K562 (cell line): Measurements from ENCODE around the gene PARK7. TPM values are rescaled to one million over a fixed set of nuclear protein-coding genes. Genes with fewer than 3 reads are reported as not detected.

Experiments used
- ATF7 ChIP-seq: fragments of 450-650 bp; IDR thresholded peaks from 2 replicates; pipeline ENCODE4 v1.7.1; 2014; ENCODE audit warnings: mild to moderate bottlenecking, moderate library complexity
- BRD4 ChIP-seq: fragments of 200-600 bp; sonication (generic); IDR thresholded peaks from 2 replicates; pipeline ENCODE4 v1.6.1; 2017; ENCODE audit warnings: inconsistent platforms
- CBX8 ChIP-seq: fragments of 200-600 bp; sonication (generic); IDR thresholded peaks from 2 replicates; pipeline ENCODE4 v1.6.1; 2012; ENCODE audit warnings: borderline replicate concordance, mixed run types, low read depth, mild to moderate bottlenecking, moderate library complexity, mixed read lengths, low read length, control low read depth, inconsistent platforms; ENCODE audit not compliant: poor library complexity, severe bottlenecking; ENCODE audit errors: extremely low read depth
- DMBX1 ChIP-seq: fragments of 250-450 bp; sonication (Bioruptor Pico); IDR thresholded peaks from 2 replicates; pipeline ENCODE4 v1.8.0; 2022; ENCODE audit warnings: inconsistent platforms, mild to moderate bottlenecking, moderate library complexity, borderline replicate concordance
- KLF13 ChIP-seq: fragments of 450-650 bp; IDR thresholded peaks from 2 replicates; pipeline ENCODE4 v1.6.1; 2016; ENCODE audit warnings: missing genetic modification characterization, low read depth, mild to moderate bottlenecking, missing compliant biosample characterization, moderate library complexity, borderline replicate concordance
- POLR2H ChIP-seq: IDR thresholded peaks from 2 replicates; pipeline ENCODE4 v1.6.1; 2016; ENCODE audit warnings: missing genetic modification characterization, low read depth, mild to moderate bottlenecking, control low read depth, missing compliant biosample characterization, moderate library complexity
- RBM34 ChIP-seq: fragments of 200-400 bp; formaldehyde crosslinking; IDR thresholded peaks from 2 replicates; pipeline ENCODE4 v1.6.1; 2018; ENCODE audit warnings: low read length, borderline replicate concordance; ENCODE audit not compliant: insufficient read depth
- SIN3B ChIP-seq: fragments of 450-650 bp; IDR thresholded peaks from 2 replicates; pipeline ENCODE4 v1.6.1; 2017; ENCODE audit warnings: low read depth, mild to moderate bottlenecking, moderate library complexity
- TAF1 ChIP-seq: IDR thresholded peaks from 2 replicates; pipeline ENCODE4 v1.6.1; 2011; ENCODE audit warnings: mild to moderate bottlenecking, low read length, moderate library complexity; ENCODE audit not compliant: insufficient read depth, control insufficient read depth, severe bottlenecking; ENCODE audit errors: extremely low read depth
- ZNF282 ChIP-seq: sonication (generic); formaldehyde crosslinking; IDR thresholded peaks from 2 replicates; pipeline ENCODE4 v1.8.1; 2023; ENCODE audit warnings: missing genetic modification reagents
- polyA plus RNA-seq, 8 experiments: library from polyadenylated mRNA; depleted of rRNA in 4 of 8; stranded (reverse) in 5 of 8; unstranded in 3 of 8; fragments of >200 nt; fragmentation: Nextera tagmentation in 2 of 8; fragmentation: Illumina TruSeq in 1 of 8; extraction: Ambion mirVana in 2 of 8; extraction: Trizol in 1 of 8; gene quantifications; 2 replicates each; pipeline versions ENCODE4 v1.2.1 to v1.2.3, GENCODE V29; 2011 to 2014; ENCODE audit warnings: inconsistent platforms in 1 of 8, missing spikeins in 1 of 8
- total RNA-seq, 7 experiments: library from RNA; depleted of rRNA in 6 of 7; stranded (reverse); fragments of >200 nt in 6 of 7; fragmentation: Illumina TruSeq in 2 of 7; extraction: Trizol in 2 of 7; gene quantifications; 2 replicates each; pipeline versions ENCODE4 v1.2.1 to v1.2.3, GENCODE V29; 2011 to 2021; ENCODE audit warnings: low replicate concordance in 1 of 7
- TF ChIP-seq, protein P1 (sequence below): fragments of 450-650 bp; formaldehyde crosslinking; IDR thresholded peaks from 2 replicates; pipeline ENCODE4 v1.4.0; 2020; ENCODE audit warnings: mild to moderate bottlenecking
- TF ChIP-seq, protein P2 (sequence below): fragments of 450-650 bp; IDR thresholded peaks from 2 replicates; pipeline ENCODE4 v1.6.1; 2016
- TF ChIP-seq, protein P3 (sequence below): fragments of 250-450 bp; sonication (Bioruptor Pico); IDR thresholded peaks from 2 replicates; pipeline ENCODE4 v1.5.0; 2021; ENCODE audit warnings: mild to moderate bottlenecking, borderline replicate concordance
- TF ChIP-seq, protein P4 (sequence below): fragments of 450-650 bp; formaldehyde crosslinking; IDR thresholded peaks from 2 replicates; pipeline ENCODE4 v1.4.0; 2022; ENCODE audit warnings: mild to moderate bottlenecking, moderate library complexity
- TF ChIP-seq, protein P5 (sequence below): fragments of 450-650 bp; IDR thresholded peaks from 2 replicates; pipeline ENCODE4 v1.6.1; 2016; ENCODE audit warnings: missing biosample characterization, missing genetic modification characterization
- TF ChIP-seq, protein P6 (sequence below): sonication (generic); formaldehyde crosslinking; IDR thresholded peaks from 2 replicates; pipeline ENCODE4 v1.8.1; 2022; ENCODE audit warnings: missing genetic modification reagents

Gene PARK7
- total and polyA plus RNA-seq, 9 of the 15 experiments (the other 6 are each of a cell fraction or from before 2014, with no cell fraction given) = 374 to 1,298 (median 484) TPM

DNA sequence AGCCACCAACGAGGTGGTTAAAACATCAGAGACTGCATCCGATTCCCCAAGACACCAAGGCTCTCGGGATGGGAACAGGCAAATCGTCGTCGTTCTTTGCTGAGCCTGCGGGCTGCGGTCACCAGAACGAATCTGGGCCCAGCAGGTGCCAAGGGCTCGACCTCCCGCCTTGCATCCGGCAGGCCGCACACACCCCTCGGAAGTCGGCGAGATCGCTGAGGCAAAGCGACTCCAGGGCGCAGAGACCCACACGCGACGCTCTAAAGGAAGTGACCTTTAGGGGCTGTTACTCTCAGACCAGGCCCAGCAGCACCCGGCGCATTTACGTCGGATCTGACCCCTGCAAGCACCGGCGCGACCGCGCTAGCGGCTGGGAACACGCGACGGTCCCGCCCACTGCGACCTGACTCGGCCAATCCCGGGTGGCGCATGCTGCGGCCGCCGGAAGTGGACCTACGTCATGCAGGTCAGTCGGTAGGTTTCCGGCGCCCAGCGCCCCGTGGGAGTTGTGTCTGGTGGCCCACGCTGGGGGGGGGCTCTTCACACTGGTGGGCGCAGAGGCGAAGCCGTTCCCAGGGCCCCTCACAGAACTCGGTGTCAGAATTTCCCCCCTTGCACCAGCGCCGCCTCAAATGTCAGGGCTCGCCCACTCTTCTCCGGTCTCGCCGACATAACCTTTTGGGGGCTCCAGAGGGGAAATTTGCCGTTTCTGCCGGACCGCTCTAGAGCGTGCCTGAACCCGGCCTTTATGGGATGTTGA lies 7.5 kb upstream of the PARK7 start (continued):
- TF ChIP-seq, protein P1, sequence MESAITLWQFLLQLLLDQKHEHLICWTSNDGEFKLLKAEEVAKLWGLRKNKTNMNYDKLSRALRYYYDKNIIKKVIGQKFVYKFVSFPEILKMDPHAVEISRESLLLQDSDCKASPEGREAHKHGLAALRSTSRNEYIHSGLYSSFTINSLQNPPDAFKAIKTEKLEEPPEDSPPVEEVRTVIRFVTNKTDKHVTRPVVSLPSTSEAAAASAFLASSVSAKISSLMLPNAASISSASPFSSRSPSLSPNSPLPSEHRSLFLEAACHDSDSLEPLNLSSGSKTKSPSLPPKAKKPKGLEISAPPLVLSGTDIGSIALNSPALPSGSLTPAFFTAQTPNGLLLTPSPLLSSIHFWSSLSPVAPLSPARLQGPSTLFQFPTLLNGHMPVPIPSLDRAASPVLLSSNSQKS = no peak
- TF ChIP-seq, protein P2, sequence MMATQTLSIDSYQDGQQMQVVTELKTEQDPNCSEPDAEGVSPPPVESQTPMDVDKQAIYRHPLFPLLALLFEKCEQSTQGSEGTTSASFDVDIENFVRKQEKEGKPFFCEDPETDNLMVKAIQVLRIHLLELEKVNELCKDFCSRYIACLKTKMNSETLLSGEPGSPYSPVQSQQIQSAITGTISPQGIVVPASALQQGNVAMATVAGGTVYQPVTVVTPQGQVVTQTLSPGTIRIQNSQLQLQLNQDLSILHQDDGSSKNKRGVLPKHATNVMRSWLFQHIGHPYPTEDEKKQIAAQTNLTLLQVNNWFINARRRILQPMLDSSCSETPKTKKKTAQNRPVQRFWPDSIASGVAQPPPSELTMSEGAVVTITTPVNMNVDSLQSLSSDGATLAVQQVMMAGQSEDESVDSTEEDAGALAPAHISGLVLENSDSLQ = peak; percentile 54; the same call in 1 of the 2 replicates
- no peak for TF ChIP-seq BRD4
- peak; percentile 79 for TF ChIP-seq SIN3B
- TF ChIP-seq, protein P3, sequence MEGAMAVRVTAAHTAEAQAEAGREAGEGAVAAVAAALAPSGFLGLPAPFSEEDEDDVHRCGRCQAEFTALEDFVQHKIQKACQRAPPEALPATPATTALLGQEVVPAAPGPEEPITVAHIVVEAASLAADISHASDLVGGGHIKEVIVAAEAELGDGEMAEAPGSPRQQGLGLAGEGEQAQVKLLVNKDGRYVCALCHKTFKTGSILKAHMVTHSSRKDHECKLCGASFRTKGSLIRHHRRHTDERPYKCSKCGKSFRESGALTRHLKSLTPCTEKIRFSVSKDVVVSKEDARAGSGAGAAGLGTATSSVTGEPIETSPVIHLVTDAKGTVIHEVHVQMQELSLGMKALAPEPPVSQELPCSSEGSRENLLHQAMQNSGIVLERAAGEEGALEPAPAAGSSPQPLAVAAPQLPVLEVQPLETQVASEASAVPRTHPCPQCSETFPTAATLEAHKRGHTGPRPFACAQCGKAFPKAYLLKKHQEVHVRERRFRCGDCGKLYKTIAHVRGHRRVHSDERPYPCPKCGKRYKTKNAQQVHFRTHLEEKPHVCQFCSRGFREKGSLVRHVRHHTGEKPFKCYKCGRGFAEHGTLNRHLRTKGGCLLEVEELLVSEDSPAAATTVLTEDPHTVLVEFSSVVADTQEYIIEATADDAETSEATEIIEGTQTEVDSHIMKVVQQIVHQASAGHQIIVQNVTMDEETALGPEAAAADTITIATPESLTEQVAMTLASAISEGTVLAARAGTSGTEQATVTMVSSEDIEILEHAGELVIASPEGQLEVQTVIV = no peak
- no peak for TF ChIP-seq RBM34
- TF ChIP-seq DMBX1 (CRISPR knock-in tag) = peak; percentile 74; the same call in 1 of the 2 replicates
- TF ChIP-seq ATF7 = peak; percentile 94
- TF ChIP-seq, protein P4, sequence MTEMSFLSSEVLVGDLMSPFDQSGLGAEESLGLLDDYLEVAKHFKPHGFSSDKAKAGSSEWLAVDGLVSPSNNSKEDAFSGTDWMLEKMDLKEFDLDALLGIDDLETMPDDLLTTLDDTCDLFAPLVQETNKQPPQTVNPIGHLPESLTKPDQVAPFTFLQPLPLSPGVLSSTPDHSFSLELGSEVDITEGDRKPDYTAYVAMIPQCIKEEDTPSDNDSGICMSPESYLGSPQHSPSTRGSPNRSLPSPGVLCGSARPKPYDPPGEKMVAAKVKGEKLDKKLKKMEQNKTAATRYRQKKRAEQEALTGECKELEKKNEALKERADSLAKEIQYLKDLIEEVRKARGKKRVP (CRISPR knock-in tag) = 0 out of 2 replicates have a peak, but pooled peaks have one; percentile 41
- TF ChIP-seq, protein P5, sequence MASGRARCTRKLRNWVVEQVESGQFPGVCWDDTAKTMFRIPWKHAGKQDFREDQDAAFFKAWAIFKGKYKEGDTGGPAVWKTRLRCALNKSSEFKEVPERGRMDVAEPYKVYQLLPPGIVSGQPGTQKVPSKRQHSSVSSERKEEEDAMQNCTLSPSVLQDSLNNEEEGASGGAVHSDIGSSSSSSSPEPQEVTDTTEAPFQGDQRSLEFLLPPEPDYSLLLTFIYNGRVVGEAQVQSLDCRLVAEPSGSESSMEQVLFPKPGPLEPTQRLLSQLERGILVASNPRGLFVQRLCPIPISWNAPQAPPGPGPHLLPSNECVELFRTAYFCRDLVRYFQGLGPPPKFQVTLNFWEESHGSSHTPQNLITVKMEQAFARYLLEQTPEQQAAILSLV (tag) = no peak
- no peak for TF ChIP-seq CBX8
- TF ChIP-seq, protein P6, sequence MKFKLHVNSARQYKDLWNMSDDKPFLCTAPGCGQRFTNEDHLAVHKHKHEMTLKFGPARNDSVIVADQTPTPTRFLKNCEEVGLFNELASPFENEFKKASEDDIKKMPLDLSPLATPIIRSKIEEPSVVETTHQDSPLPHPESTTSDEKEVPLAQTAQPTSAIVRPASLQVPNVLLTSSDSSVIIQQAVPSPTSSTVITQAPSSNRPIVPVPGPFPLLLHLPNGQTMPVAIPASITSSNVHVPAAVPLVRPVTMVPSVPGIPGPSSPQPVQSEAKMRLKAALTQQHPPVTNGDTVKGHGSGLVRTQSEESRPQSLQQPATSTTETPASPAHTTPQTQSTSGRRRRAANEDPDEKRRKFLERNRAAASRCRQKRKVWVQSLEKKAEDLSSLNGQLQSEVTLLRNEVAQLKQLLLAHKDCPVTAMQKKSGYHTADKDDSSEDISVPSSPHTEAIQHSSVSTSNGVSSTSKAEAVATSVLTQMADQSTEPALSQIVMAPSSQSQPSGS = no peak
- peak; percentile 71 for TF ChIP-seq POLR2H (tag)
- TF ChIP-seq KLF13 (tag) = peak; percentile 46; the same call in 1 of the 2 replicates
- TF ChIP-seq ZNF282 (CRISPR knock-in tag) = no peak
- TF ChIP-seq TAF1 = peak; percentile 51
